ENCODE data around the gene BTG2.

GRCh38 chr1:203343956-203344754 is 38.8 kb downstream of the BTG2 start:
- TF ChIP-seq POLR2A (IDR thresholded peaks at IDR 0.05; ENCODE audit: low read depth, low read length) (no peak), POLR2AphosphoS5 (IDR thresholded peaks at IDR 0.05; ENCODE audit: low read depth, low read length) (no peak)

Measured in GM12892 (cell line).